Measurements from ENCODE around the gene TMEM45B. TPM values are rescaled to one million over a fixed set of nuclear protein-coding genes. Genes with fewer than 3 reads are reported as not detected.
A peak's percentile ranks its signal among the peaks of the same experiment; 100 is the strongest.
"Not testable (repeated sequence)": the region's sequence is repeated elsewhere in the genome, so short reads cannot be mapped to it uniquely, and the experiment has no call there.

Gene TMEM45B
- total RNA-seq, 2 donors from 2014 or later, result 1.8 to 4.6 TPM

DNA sequence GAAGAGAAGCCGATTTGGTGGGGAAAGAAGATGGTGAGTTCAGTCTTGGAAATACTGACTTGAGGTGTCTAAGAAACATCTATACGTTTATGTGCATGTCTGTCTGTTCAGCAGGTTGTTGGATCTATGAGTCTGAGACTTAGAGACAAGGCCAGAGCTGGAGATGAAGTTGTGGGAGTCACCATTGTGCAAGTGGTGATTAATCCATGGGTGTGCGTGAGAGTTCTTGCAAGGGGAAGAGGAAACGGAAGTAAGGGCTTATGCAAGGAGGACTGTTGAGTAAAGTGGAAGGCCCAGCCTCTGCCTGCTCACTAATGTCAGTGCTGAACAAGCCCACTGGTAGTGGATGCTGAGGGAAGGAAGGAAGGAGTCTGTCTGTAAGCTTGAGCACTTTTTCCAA lies 9.7 kb downstream of the TMEM45B start:
- peak in 1 of 4 donors; percentile 55 for DNase-seq
- H3K27ac ChIP-seq, result no peak overlapping the region
- H3K27me3 ChIP-seq, result no peaks in the 10 kb centered on the region
- TF ChIP-seq, protein P1, sequence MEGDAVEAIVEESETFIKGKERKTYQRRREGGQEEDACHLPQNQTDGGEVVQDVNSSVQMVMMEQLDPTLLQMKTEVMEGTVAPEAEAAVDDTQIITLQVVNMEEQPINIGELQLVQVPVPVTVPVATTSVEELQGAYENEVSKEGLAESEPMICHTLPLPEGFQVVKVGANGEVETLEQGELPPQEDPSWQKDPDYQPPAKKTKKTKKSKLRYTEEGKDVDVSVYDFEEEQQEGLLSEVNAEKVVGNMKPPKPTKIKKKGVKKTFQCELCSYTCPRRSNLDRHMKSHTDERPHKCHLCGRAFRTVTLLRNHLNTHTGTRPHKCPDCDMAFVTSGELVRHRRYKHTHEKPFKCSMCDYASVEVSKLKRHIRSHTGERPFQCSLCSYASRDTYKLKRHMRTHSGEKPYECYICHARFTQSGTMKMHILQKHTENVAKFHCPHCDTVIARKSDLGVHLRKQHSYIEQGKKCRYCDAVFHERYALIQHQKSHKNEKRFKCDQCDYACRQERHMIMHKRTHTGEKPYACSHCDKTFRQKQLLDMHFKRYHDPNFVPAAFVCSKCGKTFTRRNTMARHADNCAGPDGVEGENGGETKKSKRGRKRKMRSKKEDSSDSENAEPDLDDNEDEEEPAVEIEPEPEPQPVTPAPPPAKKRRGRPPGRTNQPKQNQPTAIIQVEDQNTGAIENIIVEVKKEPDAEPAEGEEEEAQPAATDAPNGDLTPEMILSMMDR (IDR thresholded peaks at IDR 0.05), result no peak
- no peak for TF ChIP-seq POLR2A (IDR thresholded peaks at IDR 0.05)
- H3K9me3 ChIP-seq, result no peaks in the 10 kb centered on the region
- no peak overlapping the region for H3K4me3 ChIP-seq
- H3K36me3 ChIP-seq (replicated peaks in 1 of 2; ENCODE audit: insufficient read depth in 1 of 2, low read depth in 2 of 2), result no peaks in the 10 kb centered on the region
- no peak for ATAC-seq
- 66 to 78% methylated on average over 4 of the region's 4 CpGs for WGBS, 2 donors
- intact Hi-C loops (cut with DNase I), result no loop called here
- peaks cover 16% of the 10 kb centered on the region for H3K4me1 ChIP-seq

DNA sequence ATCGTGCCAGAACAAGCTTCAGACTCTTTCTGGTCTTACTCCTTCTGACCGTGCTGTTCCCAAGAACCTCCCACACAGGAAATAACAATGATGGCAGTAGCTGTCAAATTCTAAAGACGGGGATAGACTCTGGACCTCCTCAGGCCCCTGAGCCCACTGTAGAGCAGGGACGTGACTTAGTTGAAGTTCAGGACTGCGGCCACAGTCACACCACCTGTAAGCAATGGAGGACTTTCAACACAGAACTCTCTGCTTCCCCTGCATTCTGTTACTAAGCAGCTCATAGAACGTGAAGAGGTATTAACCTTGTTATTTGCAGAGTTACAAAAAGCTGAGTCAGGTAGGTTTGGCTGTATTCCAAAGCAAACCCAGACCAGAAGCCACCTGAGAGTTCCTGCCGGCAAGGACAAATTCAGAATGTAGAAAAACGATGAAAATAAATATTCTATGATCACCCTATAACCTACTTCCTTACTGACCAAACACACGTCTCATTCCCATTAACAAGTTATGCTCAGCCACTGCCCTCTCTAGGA lies 12.7 kb downstream of the TMEM45B start:
- Histone ChIP-seq H3K9me3 (no peaks in the 10 kb centered on the region), H3K4me1 (peaks cover 16% of the 10 kb centered on the region), H3K27me3 (no peaks in the 10 kb centered on the region), H3K36me3 (replicated peaks in 1 of 2; ENCODE audit: insufficient read depth in 1 of 2, low read depth in 2 of 2) (no peaks in the 10 kb centered on the region), H3K4me3 (no peak overlapping the region), H3K27ac (peak overlapping the region; percentile 78 to 87 (median 83))
- TF ChIP-seq, protein P1 (IDR thresholded peaks at IDR 0.05), result no peak
- TF ChIP-seq POLR2A (IDR thresholded peaks at IDR 0.05), result peak in 2 of 3 donors; percentile 37 to 55
- ATAC-seq (peak; percentile 89), DNase-seq (peak; percentile 43 to 80 (median 63))
- WGBS, 2 donors, result 3 to 9% methylated on average over 9 of the region's 9 CpGs
- intact Hi-C loops (cut with DNase I), result no loop called here

DNA sequence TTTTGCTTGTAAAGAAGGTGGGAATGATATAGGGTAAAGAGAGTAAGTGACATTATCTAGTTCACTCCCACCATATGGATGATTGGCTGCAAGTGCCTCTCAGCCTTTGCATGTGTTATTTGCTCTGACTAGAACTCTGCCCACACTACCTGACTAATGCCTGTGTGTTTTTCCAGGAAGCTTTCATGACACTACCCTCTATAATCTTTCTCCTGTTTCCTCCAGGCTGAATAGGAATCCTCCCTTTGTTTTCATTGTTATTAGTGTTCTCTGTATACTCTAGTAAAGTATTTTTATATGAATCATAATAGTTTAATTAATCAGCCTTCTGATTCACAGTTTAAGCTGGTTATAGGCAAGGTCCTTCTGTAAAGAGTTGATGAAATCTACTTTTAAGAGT lies 13.8 kb downstream of the TMEM45B start:
- Histone ChIP-seq H3K27ac (peak overlapping the region in 1 of 4 donors; percentile 87), H3K4me1 (peaks cover 16% of the 10 kb centered on the region)
- H3K27me3 ChIP-seq; H3K36me3 ChIP-seq (replicated peaks in 1 of 2; ENCODE audit: insufficient read depth in 1 of 2, low read depth in 2 of 2); intact Hi-C loops (cut with DNase I); H3K9me3 ChIP-seq; DNase-seq; H3K4me3 ChIP-seq: not testable (repeated sequence)
- ATAC-seq, result peak; percentile 40

DNA sequence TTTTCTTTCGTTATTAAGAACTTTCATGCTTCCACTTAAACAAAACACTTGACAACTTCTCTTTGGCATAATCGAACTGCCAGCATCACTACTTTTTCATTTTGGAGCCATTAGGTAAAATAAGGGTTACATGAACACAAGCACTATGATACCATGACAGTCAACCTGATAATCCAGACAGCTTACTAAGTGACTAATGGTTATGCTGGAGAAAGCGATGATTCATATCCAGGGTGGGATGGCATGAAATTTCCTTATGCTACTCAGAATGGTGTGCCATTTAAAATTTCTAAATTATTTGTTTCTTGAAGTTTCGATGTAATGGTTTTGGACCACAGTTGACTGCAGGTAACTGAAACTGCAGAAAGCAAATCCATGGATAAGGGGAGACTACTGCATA lies 15.6 kb downstream of the TMEM45B start:
- H3K9me3 ChIP-seq; H3K36me3 ChIP-seq (replicated peaks in 1 of 2; ENCODE audit: insufficient read depth in 1 of 2, low read depth in 2 of 2); intact Hi-C loops (cut with DNase I); H3K27me3 ChIP-seq; H3K4me3 ChIP-seq; DNase-seq; ATAC-seq; H3K27ac ChIP-seq: not testable (repeated sequence)
- WGBS, 2 donors, result 76 to 82% methylated on average over 4 of the region's 4 CpGs
- peaks cover 16% of the 10 kb centered on the region for H3K4me1 ChIP-seq

DNA sequence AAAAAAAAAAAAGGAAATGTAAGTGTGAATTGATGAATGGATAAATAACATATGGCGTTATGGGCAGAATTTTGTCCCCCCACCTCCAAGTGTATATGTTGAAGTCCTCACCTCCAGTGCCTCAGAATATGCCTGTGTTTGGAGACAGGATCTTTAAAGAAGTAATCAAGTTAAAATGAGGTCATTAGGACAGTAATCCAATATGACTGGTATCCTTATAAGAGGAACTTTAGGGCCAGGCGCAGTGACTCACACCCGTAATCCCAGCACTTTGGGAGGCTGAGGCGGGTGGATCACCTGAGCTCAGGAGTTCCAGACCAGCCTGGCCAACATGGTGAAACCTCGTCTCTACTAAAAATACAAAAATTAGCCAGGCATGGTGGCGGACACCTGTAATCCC lies 17.6 kb downstream of the TMEM45B start:
- 77 to 85% methylated on average over 6 of the region's 6 CpGs for WGBS, 2 donors
- H3K4me3 ChIP-seq; ATAC-seq; H3K27me3 ChIP-seq; DNase-seq; H3K36me3 ChIP-seq (replicated peaks in 1 of 2; ENCODE audit: insufficient read depth in 1 of 2, low read depth in 2 of 2); intact Hi-C loops (cut with DNase I); H3K4me1 ChIP-seq; H3K9me3 ChIP-seq; H3K27ac ChIP-seq: not testable (repeated sequence)

DNA sequence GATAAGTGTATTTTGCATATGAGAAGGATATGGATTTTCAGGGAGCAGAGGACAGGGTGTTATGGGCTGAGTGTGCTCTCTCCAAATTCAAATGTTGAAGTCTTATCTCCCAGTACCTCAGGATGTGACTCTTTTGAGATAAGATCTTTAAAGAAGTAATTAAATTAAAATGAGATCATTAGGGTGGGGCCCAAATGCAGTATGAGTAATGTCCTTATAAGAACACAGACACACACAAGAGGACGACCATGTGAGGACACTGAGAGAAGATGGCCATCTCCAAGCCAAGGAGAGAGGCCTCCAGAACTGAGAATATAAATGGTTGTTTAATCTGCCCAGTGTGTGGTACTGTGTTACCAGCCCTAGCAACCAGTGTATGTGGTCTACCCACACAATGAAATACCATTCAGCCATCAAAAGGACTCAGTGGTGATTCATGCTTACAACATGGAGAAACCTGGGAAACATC lies 20.8 kb downstream of the TMEM45B start:
- H3K27ac ChIP-seq; ATAC-seq; DNase-seq; H3K36me3 ChIP-seq (replicated peaks in 1 of 2; ENCODE audit: insufficient read depth in 1 of 2, low read depth in 2 of 2); H3K9me3 ChIP-seq; H3K27me3 ChIP-seq; H3K4me1 ChIP-seq; intact Hi-C loops (cut with DNase I); H3K4me3 ChIP-seq: not testable (repeated sequence)
- 64 to 83% methylated on average over 1 of the region's 1 CpG for WGBS, 2 donors

DNA sequence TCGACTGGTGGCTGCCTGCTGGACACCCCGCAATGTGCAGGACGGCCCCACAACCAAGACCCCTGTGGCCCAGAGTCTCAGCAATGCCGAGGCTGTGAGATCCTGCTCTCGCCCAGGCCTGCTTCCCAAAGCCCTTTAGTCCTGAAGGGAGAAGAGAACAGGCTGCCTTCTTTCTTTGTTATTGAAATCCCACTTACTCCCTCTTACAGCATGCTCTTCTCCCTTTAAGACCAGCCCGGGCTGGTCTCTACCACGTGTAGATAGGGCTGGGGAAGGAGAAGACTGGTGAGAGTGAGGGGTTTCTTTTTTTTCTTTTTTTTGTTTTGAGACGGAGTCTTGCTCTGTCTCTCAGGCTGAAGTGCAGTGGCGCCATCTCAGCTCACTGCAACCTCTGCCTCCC lies 21.3 kb downstream of the TMEM45B start:
- Histone ChIP-seq H3K4me3 (no peak overlapping the region), H3K9me3 (no peaks in the 10 kb centered on the region), H3K4me1 (no peaks in the 10 kb centered on the region), H3K27ac (no peak overlapping the region), H3K36me3 (replicated peaks in 1 of 2; ENCODE audit: insufficient read depth in 1 of 2, low read depth in 2 of 2) (no peaks in the 10 kb centered on the region), H3K27me3 (no peaks in the 10 kb centered on the region)
- intact Hi-C loops (cut with DNase I), result no loop called here
- no peak for ATAC-seq
- TF ChIP-seq, protein P1 (IDR thresholded peaks at IDR 0.05), result no peak
- TF ChIP-seq POLR2A (IDR thresholded peaks at IDR 0.05), result no peak
- 84 to 85% methylated on average over 9 of the region's 9 CpGs for WGBS, 2 donors
- DNase-seq, result no peak
